ENCODE results near the gene HNRNPM. TPM values are rescaled to one million over a fixed set of nuclear protein-coding genes. Genes with fewer than 3 reads are reported as not detected.
"Not testable (repeated sequence)": the region's sequence is repeated elsewhere in the genome, so short reads cannot be mapped to it uniquely, and the experiment has no call there.

The HNRNPM gene
- total RNA-seq, 3 donors from 2014 or later (not counting 1 experiment from before 2014, with no cell fraction given): 272 to 300 (median 299) TPM

DNA sequence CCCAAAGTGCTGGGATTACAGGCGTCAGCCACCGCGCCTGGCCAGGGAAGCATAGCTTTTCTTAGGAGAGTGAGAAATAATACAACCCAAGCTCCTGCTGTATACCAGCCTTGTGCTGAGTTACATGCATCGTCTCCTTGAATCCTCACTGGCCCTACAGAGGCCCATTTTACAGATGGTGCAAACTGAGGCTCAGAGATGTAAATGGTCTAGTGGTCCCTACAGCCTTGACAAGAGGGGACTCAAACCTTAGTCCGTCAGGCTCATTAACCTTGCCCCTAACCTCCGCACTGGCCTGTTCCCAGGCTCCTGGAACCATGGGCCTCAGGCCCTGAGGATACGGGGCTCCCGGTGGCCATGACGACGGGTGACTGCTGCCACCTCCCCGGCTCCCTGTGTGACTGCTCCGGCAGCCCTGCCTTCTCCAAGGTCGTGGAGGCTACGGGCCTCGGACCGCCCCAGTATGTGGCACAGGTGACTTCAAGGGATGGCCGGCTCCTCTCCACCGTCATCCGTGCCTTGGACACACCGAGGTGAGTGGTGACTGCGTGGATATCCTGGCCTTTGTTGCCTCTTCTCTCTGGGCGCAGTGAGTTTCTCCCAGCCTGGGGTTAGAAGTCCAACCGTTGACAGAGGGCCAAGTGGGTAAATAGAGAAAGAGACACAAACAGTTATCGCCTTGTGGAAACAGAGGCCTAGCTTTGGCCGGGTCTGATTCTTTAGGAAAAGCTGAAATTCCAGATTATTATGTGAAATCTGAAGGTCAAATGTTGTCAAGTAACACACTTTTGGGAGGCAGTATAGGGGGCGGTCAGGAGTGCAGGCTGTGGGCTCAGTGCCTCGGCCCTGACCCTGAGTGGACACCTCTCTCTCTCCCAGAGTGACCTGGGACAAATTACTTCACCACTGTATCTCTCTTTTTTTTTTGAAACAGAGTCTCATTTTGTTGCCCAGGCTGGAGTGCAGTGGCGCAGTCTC is 23.0 kb upstream of the HNRNPM start:
- no peaks in the 10 kb centered on the region for H3K9me3 ChIP-seq (ENCODE audit: control insufficient read depth, insufficient read depth, low read length)
- Mint-ChIP-seq H3K27me3 (ENCODE audit: low read depth in 2 of 2) (no peaks in the 10 kb centered on the region), H3K4me1 (no peaks in the 10 kb centered on the region), H3K9me3 (no peaks in the 10 kb centered on the region), H3K4me3 (no peak overlapping the region), H3K27ac (no peak overlapping the region), H3K36me3 (no peaks in the 10 kb centered on the region)
- peaks cover 10% of the 10 kb centered on the region for H3K36me3 ChIP-seq (ENCODE audit: control insufficient read depth, insufficient read depth, low read length)
- intact Hi-C loops (cut with micrococcal nuclease): no loop called here
- H3K27ac ChIP-seq (ENCODE audit: low read length): no peak overlapping the region
- H3K4me1 ChIP-seq (ENCODE audit: control insufficient read depth, insufficient read depth, low read length): no peaks in the 10 kb centered on the region
- no peaks in the 10 kb centered on the region for H3K27me3 ChIP-seq (ENCODE audit: control insufficient read depth, insufficient read depth, low read length)
- TF ChIP-seq, protein P1, sequence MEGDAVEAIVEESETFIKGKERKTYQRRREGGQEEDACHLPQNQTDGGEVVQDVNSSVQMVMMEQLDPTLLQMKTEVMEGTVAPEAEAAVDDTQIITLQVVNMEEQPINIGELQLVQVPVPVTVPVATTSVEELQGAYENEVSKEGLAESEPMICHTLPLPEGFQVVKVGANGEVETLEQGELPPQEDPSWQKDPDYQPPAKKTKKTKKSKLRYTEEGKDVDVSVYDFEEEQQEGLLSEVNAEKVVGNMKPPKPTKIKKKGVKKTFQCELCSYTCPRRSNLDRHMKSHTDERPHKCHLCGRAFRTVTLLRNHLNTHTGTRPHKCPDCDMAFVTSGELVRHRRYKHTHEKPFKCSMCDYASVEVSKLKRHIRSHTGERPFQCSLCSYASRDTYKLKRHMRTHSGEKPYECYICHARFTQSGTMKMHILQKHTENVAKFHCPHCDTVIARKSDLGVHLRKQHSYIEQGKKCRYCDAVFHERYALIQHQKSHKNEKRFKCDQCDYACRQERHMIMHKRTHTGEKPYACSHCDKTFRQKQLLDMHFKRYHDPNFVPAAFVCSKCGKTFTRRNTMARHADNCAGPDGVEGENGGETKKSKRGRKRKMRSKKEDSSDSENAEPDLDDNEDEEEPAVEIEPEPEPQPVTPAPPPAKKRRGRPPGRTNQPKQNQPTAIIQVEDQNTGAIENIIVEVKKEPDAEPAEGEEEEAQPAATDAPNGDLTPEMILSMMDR (IDR thresholded peaks at IDR 0.05): no peak
- no peak for ATAC-seq
- DNase-seq: no peak
- WGBS (ENCODE audit: insufficient coverage): 97% methylated on average over 28 of the region's 28 CpGs
- no peak overlapping the region for H3K4me3 ChIP-seq (ENCODE audit: low read length)

DNA sequence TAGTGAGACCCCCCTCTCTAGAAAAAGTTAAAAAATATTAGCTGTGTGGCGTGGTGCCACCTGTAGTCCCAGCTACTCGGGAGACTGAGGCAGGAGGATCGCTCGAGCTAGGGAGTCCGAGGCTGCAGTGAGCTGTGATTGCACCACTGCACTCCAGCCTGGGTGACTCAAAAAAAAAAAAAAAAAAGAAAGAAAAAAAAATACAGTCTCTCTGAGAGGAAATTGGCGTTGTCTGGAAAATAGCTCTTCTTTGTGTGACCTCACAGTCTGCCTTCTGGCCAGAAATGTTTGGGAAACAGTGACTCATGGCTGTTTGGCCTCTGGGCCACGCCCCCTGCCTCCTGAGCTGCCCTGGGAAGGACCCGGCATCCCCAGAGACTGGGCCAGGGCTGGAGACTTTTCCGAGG is 21.0 kb upstream of the HNRNPM start:
- Mint-ChIP-seq H3K9me3 (no peaks in the 10 kb centered on the region), H3K27ac (no peak overlapping the region), H3K36me3 (no peaks in the 10 kb centered on the region), H3K27me3 (ENCODE audit: low read depth in 2 of 2) (no peaks in the 10 kb centered on the region), H3K4me1 (no peaks in the 10 kb centered on the region), H3K4me3 (no peak overlapping the region)
- 84% methylated on average over 9 of the region's 9 CpGs for WGBS (ENCODE audit: insufficient coverage)
- DNase-seq: no peak
- H3K4me3 ChIP-seq (ENCODE audit: low read length): no peak overlapping the region
- H3K27ac ChIP-seq (ENCODE audit: low read length): no peak overlapping the region
- intact Hi-C loops (cut with micrococcal nuclease): no loop called here
- peaks cover 10% of the 10 kb centered on the region for H3K36me3 ChIP-seq (ENCODE audit: control insufficient read depth, insufficient read depth, low read length)
- no peak for ATAC-seq
- no peaks in the 10 kb centered on the region for H3K27me3 ChIP-seq (ENCODE audit: control insufficient read depth, insufficient read depth, low read length)
- no peaks in the 10 kb centered on the region for H3K4me1 ChIP-seq (ENCODE audit: control insufficient read depth, insufficient read depth, low read length)
- TF ChIP-seq, protein P1 (IDR thresholded peaks at IDR 0.05): no peak
- no peaks in the 10 kb centered on the region for H3K9me3 ChIP-seq (ENCODE audit: control insufficient read depth, insufficient read depth, low read length)

DNA sequence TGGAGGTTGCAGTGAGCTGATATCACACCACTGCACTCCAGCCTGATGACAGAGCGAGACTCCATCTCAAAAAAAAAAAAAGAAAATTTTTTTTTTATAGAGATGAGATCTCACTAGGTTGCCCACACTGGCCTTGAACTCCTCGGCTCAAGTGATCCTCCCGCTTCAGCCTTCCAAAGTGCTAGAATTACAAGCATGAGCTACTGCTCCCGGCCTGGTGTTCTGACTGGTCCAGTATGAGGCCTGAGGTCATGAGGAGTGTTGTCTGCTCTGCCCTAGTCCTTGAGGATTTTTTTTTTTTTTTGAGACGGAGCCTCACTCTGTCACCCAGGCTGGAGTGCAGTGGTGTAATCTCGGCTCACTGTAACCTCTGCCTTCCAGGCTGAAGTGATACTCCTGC is 19.4 kb upstream of the HNRNPM start:
- H3K9me3 ChIP-seq (ENCODE audit: control insufficient read depth, insufficient read depth, low read length); H3K4me3 Mint-ChIP-seq; DNase-seq; H3K27me3 ChIP-seq (ENCODE audit: control insufficient read depth, insufficient read depth, low read length); H3K36me3 Mint-ChIP-seq; H3K36me3 ChIP-seq (ENCODE audit: control insufficient read depth, insufficient read depth, low read length); H3K4me1 Mint-ChIP-seq; ATAC-seq; H3K27me3 Mint-ChIP-seq (ENCODE audit: low read depth in 2 of 2); intact Hi-C loops (cut with micrococcal nuclease); H3K27ac Mint-ChIP-seq; H3K9me3 Mint-ChIP-seq; H3K4me1 ChIP-seq (ENCODE audit: control insufficient read depth, insufficient read depth, low read length); H3K27ac ChIP-seq (ENCODE audit: low read length); H3K4me3 ChIP-seq (ENCODE audit: low read length): not testable (repeated sequence)
- 92% methylated on average over 5 of the region's 6 CpGs for WGBS (ENCODE audit: insufficient coverage)

DNA sequence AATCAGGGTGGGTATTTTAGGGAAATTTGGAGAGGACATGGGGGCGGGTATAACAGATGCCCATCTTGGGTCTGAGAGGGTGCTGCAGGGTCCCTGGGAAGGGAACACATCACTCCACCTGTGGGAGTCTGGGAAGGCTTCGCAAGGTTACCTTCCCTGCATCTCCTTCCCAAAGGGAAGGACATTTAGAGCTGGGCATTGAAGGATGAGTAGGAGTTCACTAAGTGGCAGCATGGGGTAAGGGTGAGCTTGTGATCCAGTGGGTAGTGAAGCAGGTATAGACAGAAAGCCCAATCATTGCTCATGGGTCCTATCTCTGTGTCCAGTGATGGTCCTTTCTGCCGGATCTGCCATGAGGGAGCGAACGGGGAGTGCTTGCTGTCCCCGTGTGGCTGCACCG is 18.5 kb upstream of the HNRNPM start:
- Mint-ChIP-seq H3K9me3 (no peaks in the 10 kb centered on the region), H3K27ac (no peak overlapping the region), H3K4me1 (peaks cover 0 to 4% of the 10 kb centered on the region in 2 donors), H3K36me3 (no peaks in the 10 kb centered on the region), H3K4me3 (no peak overlapping the region), H3K27me3 (ENCODE audit: low read depth in 2 of 2) (no peaks in the 10 kb centered on the region)
- intact Hi-C loops (cut with micrococcal nuclease): no loop called here
- Histone ChIP-seq H3K4me3 (ENCODE audit: low read length) (no peak overlapping the region), H3K36me3 (ENCODE audit: control insufficient read depth, insufficient read depth, low read length) (peaks cover 10% of the 10 kb centered on the region), H3K27ac (ENCODE audit: low read length) (no peak overlapping the region), H3K4me1 (ENCODE audit: control insufficient read depth, insufficient read depth, low read length) (no peaks in the 10 kb centered on the region), H3K27me3 (ENCODE audit: control insufficient read depth, insufficient read depth, low read length) (no peaks in the 10 kb centered on the region), H3K9me3 (ENCODE audit: control insufficient read depth, insufficient read depth, low read length) (no peaks in the 10 kb centered on the region)
- ATAC-seq (no peak), DNase-seq (no peak)
- 98% methylated on average over 7 of the region's 7 CpGs for WGBS (ENCODE audit: insufficient coverage)
- TF ChIP-seq, protein P1 (IDR thresholded peaks at IDR 0.05): no peak

Measured in natural killer cell (primary cell).